Activated CD8-positive, alpha-beta T cell treated with anti-CD3 and anti-CD28 coated beads for 36 hours (primary cell): ENCODE measurements around the gene MOCS3. TPM values are rescaled to one million over a fixed set of nuclear protein-coding genes. Genes with fewer than 3 reads are reported as not detected.
A peak's percentile ranks its signal among the peaks of the same experiment; 100 is the strongest.

Source experiments
- ATAC-seq: fragments of 200-7000 bp; cut with Tn5 transposase; one replicate; pipeline ENCODE4 v1.10.0; 2021; ENCODE audit warnings: mild to moderate bottlenecking, moderate library complexity
- CTCF ChIA-PET: fragments of 350-600 bp; sonication (Branson Sonifier 250); formaldehyde crosslinking; loops from one replicate; lab custom pipeline; 2021; ENCODE audit warnings: antibody characterized with exemption; lab: Charles Lee
- POLR2A ChIA-PET: fragments of 350-600 bp; sonication (Branson Sonifier 250); formaldehyde crosslinking; loops from one replicate; lab custom pipeline; 2021; ENCODE audit warnings: antibody characterized with exemption; lab: Charles Lee
- DNase-seq: peaks from one replicate; pipeline ENCODE4 v3.0.0-alpha.2; 2020
- H3K27ac Mint-ChIP-seq: one replicate; pipeline ENCODE4 v1.8.0; 2021; ENCODE audit warnings: mild to moderate bottlenecking, mixed read lengths
- H3K27me3 Mint-ChIP-seq: one replicate; pipeline ENCODE4 v1.8.0; 2021; ENCODE audit warnings: mixed read lengths
- H3K36me3 Mint-ChIP-seq: one replicate; pipeline ENCODE4 v1.8.0; 2021; ENCODE audit warnings: low read depth, mixed read lengths
- H3K4me1 Mint-ChIP-seq: one replicate; pipeline ENCODE4 v1.8.0; 2021; ENCODE audit warnings: low read depth, mixed read lengths
- H3K4me3 Mint-ChIP-seq: one replicate; pipeline ENCODE4 v1.8.0; 2021; ENCODE audit warnings: mild to moderate bottlenecking, moderate library complexity, mixed read lengths
- H3K9me3 Mint-ChIP-seq: one replicate; pipeline ENCODE4 v1.8.0; 2021; ENCODE audit warnings: mixed read lengths
- intact Hi-C: fragments of 100-400 bp; cut with micrococcal nuclease; formaldehyde crosslinking; loops from one replicate; pipeline ENCODE4 v1.10.0; 2022
- total RNA-seq, 2 experiments: library from RNA; stranded (reverse); gene quantifications; one replicate each; pipeline ENCODE4 v1.2.3, GENCODE V29; 2021
- TF ChIP-seq, protein P1 (sequence below): fragments of 200-600 bp; IDR thresholded peaks from one replicate; pipeline ENCODE4 v1.8.0; 2022; ENCODE audit warnings: antibody characterized with exemption, mild to moderate bottlenecking

Gene MOCS3
- total RNA-seq, 2 experiments from 2014 or later, result 4.6 TPM

DNA sequence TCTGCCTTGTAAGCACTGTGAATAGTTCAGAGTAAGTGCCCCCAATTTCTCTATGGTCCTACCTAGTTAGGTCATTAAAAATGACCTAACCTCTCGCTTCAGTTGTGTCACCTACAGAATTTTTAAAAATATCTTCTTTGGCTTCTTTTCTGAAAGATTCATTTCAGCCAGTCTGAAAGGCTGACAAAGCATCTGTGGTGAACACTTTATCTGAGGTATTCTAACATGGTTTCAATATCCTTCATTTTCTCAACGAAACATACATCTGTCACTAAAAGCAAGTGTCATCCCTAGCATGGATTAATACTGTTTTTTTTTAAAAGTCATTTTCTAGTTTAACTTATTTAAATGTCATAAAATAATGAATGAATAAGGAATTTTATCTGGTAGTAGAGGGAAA lies 5.4 kb upstream of the MOCS3 start:
- H3K9me3 Mint-ChIP-seq, result no peaks in the 10 kb centered on the region
- TF ChIP-seq, protein P1, sequence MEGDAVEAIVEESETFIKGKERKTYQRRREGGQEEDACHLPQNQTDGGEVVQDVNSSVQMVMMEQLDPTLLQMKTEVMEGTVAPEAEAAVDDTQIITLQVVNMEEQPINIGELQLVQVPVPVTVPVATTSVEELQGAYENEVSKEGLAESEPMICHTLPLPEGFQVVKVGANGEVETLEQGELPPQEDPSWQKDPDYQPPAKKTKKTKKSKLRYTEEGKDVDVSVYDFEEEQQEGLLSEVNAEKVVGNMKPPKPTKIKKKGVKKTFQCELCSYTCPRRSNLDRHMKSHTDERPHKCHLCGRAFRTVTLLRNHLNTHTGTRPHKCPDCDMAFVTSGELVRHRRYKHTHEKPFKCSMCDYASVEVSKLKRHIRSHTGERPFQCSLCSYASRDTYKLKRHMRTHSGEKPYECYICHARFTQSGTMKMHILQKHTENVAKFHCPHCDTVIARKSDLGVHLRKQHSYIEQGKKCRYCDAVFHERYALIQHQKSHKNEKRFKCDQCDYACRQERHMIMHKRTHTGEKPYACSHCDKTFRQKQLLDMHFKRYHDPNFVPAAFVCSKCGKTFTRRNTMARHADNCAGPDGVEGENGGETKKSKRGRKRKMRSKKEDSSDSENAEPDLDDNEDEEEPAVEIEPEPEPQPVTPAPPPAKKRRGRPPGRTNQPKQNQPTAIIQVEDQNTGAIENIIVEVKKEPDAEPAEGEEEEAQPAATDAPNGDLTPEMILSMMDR, result no peak
- intact Hi-C loops, result no loop called here
- DNase-seq, result no peak
- peaks cover 40% of the 10 kb centered on the region for H3K36me3 Mint-ChIP-seq
- H3K4me3 Mint-ChIP-seq, result no peak overlapping the region
- H3K4me1 Mint-ChIP-seq, result peaks cover 41% of the 10 kb centered on the region
- CTCF ChIA-PET, result no interaction called here
- POLR2A ChIA-PET, result no interaction called here
- ATAC-seq, result no peak
- H3K27ac Mint-ChIP-seq, result peak overlapping the region; percentile 32
- no peaks in the 10 kb centered on the region for H3K27me3 Mint-ChIP-seq

GRCh38 chr20:50953821-50954220 lies 4.8 kb upstream of the MOCS3 start:
- CTCF ChIA-PET, result no interaction called here
- DNase-seq (no peak), ATAC-seq (no peak)
- Mint-ChIP-seq H3K4me1 (peaks cover 41% of the 10 kb centered on the region), H3K36me3 (peaks cover 36% of the 10 kb centered on the region), H3K27me3 (no peaks in the 10 kb centered on the region), H3K9me3 (no peaks in the 10 kb centered on the region), H3K27ac (no peak overlapping the region), H3K4me3 (no peak overlapping the region)
- TF ChIP-seq, protein P1, result no peak
- intact Hi-C loops, result no loop called here
- POLR2A ChIA-PET, result no interaction called here

- ATAC-seq (no peak), DNase-seq (no peak)
- peaks cover 36% of the 10 kb centered on the region for H3K36me3 Mint-ChIP-seq
- no peaks in the 10 kb centered on the region for H3K9me3 Mint-ChIP-seq
- peaks cover 55% of the 10 kb centered on the region for H3K4me1 Mint-ChIP-seq
- peak overlapping the region; percentile 100 for H3K27ac Mint-ChIP-seq
- H3K27me3 Mint-ChIP-seq, result no peaks in the 10 kb centered on the region
- POLR2A ChIA-PET, result interaction anchor here (0.7 to 3.4 kb wide), 9 partner anchors 10 to 226 kb away, joined by 3 to 85 read pairs (median 6); partner anchors contain the start of genes ADNP, BCAS4 and PARD6B
- peak overlapping the region; percentile 96 for H3K4me3 Mint-ChIP-seq
- intact Hi-C loops, result no loop called here
- CTCF ChIA-PET, result interaction anchor here (0.7 to 3.5 kb wide), 9 partner anchors 12 to 166 kb away, joined by 3 to 22 read pairs (median 8); partner anchors contain the start of gene ADNP
- TF ChIP-seq, protein P1, result no peak
Measured at GRCh38 chr20:50957276-50957675, 1.3 kb upstream of the MOCS3 start.

GRCh38 chr20:50957798-50958614 lies 612 bp upstream of the MOCS3 start, which contains the start of gene DPM1:
Gene DPM1, minus strand, starts transcription at chr20:50958532. Its CDS starts 9 bp downstream, at chr20:50958523.
- peak; percentile 81 for ATAC-seq
- peak; percentile 91 for DNase-seq
- Mint-ChIP-seq H3K9me3 (no peaks in the 10 kb centered on the region), H3K27me3 (no peaks in the 10 kb centered on the region), H3K27ac (peak within 1 kb of the TSS; percentile 100), H3K4me1 (peaks cover 56% of the 10 kb centered on the region), H3K36me3 (peaks cover 36% of the 10 kb centered on the region), H3K4me3 (peak within 1 kb of the TSS; percentile 96)
- ChIA-PET CTCF (interaction anchor here (0.6 to 3.5 kb wide), 13 partner anchors 13 to 170 kb away, joined by 3 to 23 read pairs (median 7); partner anchors contain the start of genes ADNP and BCAS4), POLR2A (interaction anchor here (0.6 to 3.4 kb wide), 25 partner anchors 8 to 641 kb away, joined by 3 to 85 read pairs (median 4); partner anchors contain the start of genes ADNP, BCAS4 and PARD6B)
- TF ChIP-seq, protein P1, result no peak
- intact Hi-C loops, result no loop called here
